K562 (cell line): ENCODE data around the gene SHISA7. TPM values are rescaled to one million over a fixed set of nuclear protein-coding genes. Genes with fewer than 3 reads are reported as not detected.

Experiments used
- ATF2 ChIP-seq: sonication (generic); formaldehyde crosslinking; IDR thresholded peaks from 2 replicates; pipeline ENCODE4 v1.8.1; 2022; ENCODE audit warnings: missing genetic modification reagents
- BCOR ChIP-seq: fragments of 450-650 bp; IDR thresholded peaks from 2 replicates; pipeline ENCODE4 v1.6.1; 2016
- DPF2 ChIP-seq: fragments of 450-650 bp; IDR thresholded peaks from 2 replicates; pipeline ENCODE4 v1.6.1; 2016
- E2F3 ChIP-seq: fragments of 250-450 bp; sonication (Bioruptor Pico); IDR thresholded peaks from 2 replicates; pipeline ENCODE4 v1.4.0; 2020; ENCODE audit warnings: mild to moderate bottlenecking
- FOXK1 ChIP-seq: sonication (generic); formaldehyde crosslinking; IDR thresholded peaks from 2 replicates; pipeline ENCODE4 v1.8.0; 2022; ENCODE audit warnings: missing genetic modification reagents, mild to moderate bottlenecking, borderline replicate concordance
- LEF1 ChIP-seq: fragments of 450-650 bp; IDR thresholded peaks from 2 replicates; pipeline ENCODE4 v1.6.1; 2016; ENCODE audit warnings: mild to moderate bottlenecking
- NFRKB ChIP-seq: fragments of 450-650 bp; IDR thresholded peaks from 2 replicates; pipeline ENCODE4 v1.6.1; 2016; ENCODE audit warnings: low read depth
- PHB2 ChIP-seq: fragments of 450-650 bp; IDR thresholded peaks from 2 replicates; pipeline ENCODE4 v1.6.1; 2017; ENCODE audit warnings: low read depth
- PRDM10 ChIP-seq: fragments of 450-650 bp; IDR thresholded peaks from 2 replicates; pipeline ENCODE4 v1.6.1; 2018; ENCODE audit not compliant: partially characterized antibody
- RBFOX2 ChIP-seq: fragments of 200-400 bp; formaldehyde crosslinking; IDR thresholded peaks from 2 replicates; pipeline ENCODE4 v1.6.1; 2017; ENCODE audit warnings: low read depth, mild to moderate bottlenecking, low read length, moderate library complexity
- RBM15 ChIP-seq: fragments of 200-400 bp; formaldehyde crosslinking; IDR thresholded peaks from 2 replicates; pipeline ENCODE4 v1.6.1; 2018; ENCODE audit warnings: mild to moderate bottlenecking, low read length, moderate library complexity; ENCODE audit not compliant: insufficient read depth
- RUNX1 ChIP-seq: sonication (generic); IDR thresholded peaks from 2 replicates; pipeline ENCODE4 v1.6.1; 2016; ENCODE audit warnings: antibody characterized with exemption, low read depth
- SAP30 ChIP-seq: fragments of 200-600 bp; sonication (generic); IDR thresholded peaks from 2 replicates; pipeline ENCODE4 v1.6.1; 2012; ENCODE audit warnings: borderline replicate concordance, low read depth, mild to moderate bottlenecking, moderate library complexity, low read length, control low read depth, inconsistent platforms; ENCODE audit not compliant: insufficient read depth, poor library complexity, severe bottlenecking
- SIN3B ChIP-seq: fragments of 450-650 bp; IDR thresholded peaks from 2 replicates; pipeline ENCODE4 v1.6.1; 2017; ENCODE audit warnings: low read depth, mild to moderate bottlenecking, moderate library complexity
- XRCC4 ChIP-seq: IDR thresholded peaks from one replicate; pipeline ENCODE4 v1.6.1; 2011; ENCODE audit not compliant: insufficient read depth, insufficient read length; ENCODE audit errors: extremely low read depth
- YBX1 ChIP-seq: fragments of 450-650 bp; IDR thresholded peaks from 2 replicates; pipeline ENCODE4 v1.7.1; 2016; ENCODE audit warnings: mild to moderate bottlenecking
- ZBED1 ChIP-seq: IDR thresholded peaks from 2 replicates; pipeline ENCODE4 v1.6.1; 2014
- ZKSCAN8 ChIP-seq: fragments of 200-800 bp; sonication (Bioruptor generic); IDR thresholded peaks from 2 replicates; pipeline ENCODE4 v1.6.1; 2016; ENCODE audit warnings: missing genetic modification characterization, missing compliant biosample characterization
- ZNF518B ChIP-seq: fragments of 250-450 bp; sonication (Bioruptor Pico); IDR thresholded peaks from 2 replicates; pipeline ENCODE4 v1.5.0; 2021; ENCODE audit warnings: mild to moderate bottlenecking, moderate library complexity
- polyA plus RNA-seq, 8 experiments: library from polyadenylated mRNA; depleted of rRNA in 4 of 8; stranded (reverse) in 5 of 8; unstranded in 3 of 8; fragments of >200 nt; fragmentation: Nextera tagmentation in 2 of 8; fragmentation: Illumina TruSeq in 1 of 8; extraction: Ambion mirVana in 2 of 8; extraction: Trizol in 1 of 8; gene quantifications; 2 replicates each; pipeline versions ENCODE4 v1.2.1 to v1.2.3, GENCODE V29; 2011 to 2014; ENCODE audit warnings: inconsistent platforms in 1 of 8, missing spikeins in 1 of 8
- total RNA-seq, 7 experiments: library from RNA; depleted of rRNA in 6 of 7; stranded (reverse); fragments of >200 nt in 6 of 7; fragmentation: Illumina TruSeq in 2 of 7; extraction: Trizol in 2 of 7; gene quantifications; 2 replicates each; pipeline versions ENCODE4 v1.2.1 to v1.2.3, GENCODE V29; 2011 to 2021; ENCODE audit warnings: low replicate concordance in 1 of 7

The SHISA7 gene
- total and polyA plus RNA-seq, 9 of the 15 experiments (the other 6 are each of a cell fraction or from before 2014, with no cell fraction given) = 0.01 to 0.40 (median 0.07) TPM

GRCh38 chr19:55485439-55486011 is 42.4 kb upstream of the SHISA7 start (continued):
- TF ChIP-seq ATF2 = peak; percentile 8; the same call in 1 of the 2 replicates
- no peak for TF ChIP-seq YBX1
- no peak for TF ChIP-seq XRCC4
- no peak for TF ChIP-seq ZBED1
- TF ChIP-seq LEF1 = no peak
- no peak for TF ChIP-seq ZNF518B
- 0 out of 2 replicates have a peak, but pooled peaks have one; percentile 0 for TF ChIP-seq RBFOX2
- TF ChIP-seq RUNX1 = no peak
- TF ChIP-seq SIN3B = no peak
- TF ChIP-seq SAP30 = no peak
- TF ChIP-seq PRDM10 = peak; percentile 82
- no peak for TF ChIP-seq ZKSCAN8
- TF ChIP-seq PHB2 = no peak
- no peak for TF ChIP-seq BCOR
- no peak for TF ChIP-seq FOXK1 (CRISPR knock-in tag)
- TF ChIP-seq DPF2 = no peak
- TF ChIP-seq E2F3 (CRISPR knock-in tag) = no peak
- TF ChIP-seq NFRKB = no peak
- TF ChIP-seq RBM15 = no peak
